Activated T-helper 2 cell treated with anti-CD3 and anti-CD28 coated beads, Interferon-gamma antibody, Interleukin-2, Interleukin-4, amounts not matched to agents 10 μg/mL and 5 μg/mL and 100 μg/mL, durations not matched to agents 14 hours and 24 hours and 36 hours (primary cell): Measurements from ENCODE around the gene NUFIP1. TPM values are rescaled to one million over a fixed set of nuclear protein-coding genes. Genes with fewer than 3 reads are reported as not detected.
"Not testable (repeated sequence)": the region's sequence is repeated elsewhere in the genome, so short reads cannot be mapped to it uniquely, and the experiment has no call there.

Source experiments
- DNase-seq: peaks from one replicate; pipeline ENCODE4 v3.0.0; 2021; ENCODE audit warnings: low spot score
- H3K27ac Mint-ChIP-seq: one replicate; pipeline ENCODE4 v1.8.0; 2021; ENCODE audit warnings: mixed read lengths
- H3K27me3 Mint-ChIP-seq: one replicate; pipeline ENCODE4 v1.8.0; 2021; ENCODE audit warnings: low read depth, mixed read lengths
- H3K36me3 Mint-ChIP-seq: one replicate; pipeline ENCODE4 v1.8.0; 2021; ENCODE audit warnings: low read depth, mixed read lengths
- H3K4me1 Mint-ChIP-seq: one replicate; pipeline ENCODE4 v1.8.0; 2021; ENCODE audit warnings: low read depth, mixed read lengths
- H3K4me3 Mint-ChIP-seq: one replicate; pipeline ENCODE4 v1.8.0; 2021; ENCODE audit warnings: low read depth, mild to moderate bottlenecking, moderate library complexity, mixed read lengths
- H3K9me3 Mint-ChIP-seq: one replicate; pipeline ENCODE4 v1.8.0; 2021; ENCODE audit warnings: mixed read lengths
- intact Hi-C: fragments of 100-400 bp; cut with micrococcal nuclease; formaldehyde crosslinking; loops from one replicate; pipeline ENCODE4 v1.15.1; 2023
- total RNA-seq: library from RNA; stranded (reverse); gene quantifications from 2 replicates; pipeline ENCODE4 v1.2.3, GENCODE V29; 2022

The NUFIP1 gene
- total RNA-seq, result 9.5 and 10.3 TPM in 2 replicates

DNA sequence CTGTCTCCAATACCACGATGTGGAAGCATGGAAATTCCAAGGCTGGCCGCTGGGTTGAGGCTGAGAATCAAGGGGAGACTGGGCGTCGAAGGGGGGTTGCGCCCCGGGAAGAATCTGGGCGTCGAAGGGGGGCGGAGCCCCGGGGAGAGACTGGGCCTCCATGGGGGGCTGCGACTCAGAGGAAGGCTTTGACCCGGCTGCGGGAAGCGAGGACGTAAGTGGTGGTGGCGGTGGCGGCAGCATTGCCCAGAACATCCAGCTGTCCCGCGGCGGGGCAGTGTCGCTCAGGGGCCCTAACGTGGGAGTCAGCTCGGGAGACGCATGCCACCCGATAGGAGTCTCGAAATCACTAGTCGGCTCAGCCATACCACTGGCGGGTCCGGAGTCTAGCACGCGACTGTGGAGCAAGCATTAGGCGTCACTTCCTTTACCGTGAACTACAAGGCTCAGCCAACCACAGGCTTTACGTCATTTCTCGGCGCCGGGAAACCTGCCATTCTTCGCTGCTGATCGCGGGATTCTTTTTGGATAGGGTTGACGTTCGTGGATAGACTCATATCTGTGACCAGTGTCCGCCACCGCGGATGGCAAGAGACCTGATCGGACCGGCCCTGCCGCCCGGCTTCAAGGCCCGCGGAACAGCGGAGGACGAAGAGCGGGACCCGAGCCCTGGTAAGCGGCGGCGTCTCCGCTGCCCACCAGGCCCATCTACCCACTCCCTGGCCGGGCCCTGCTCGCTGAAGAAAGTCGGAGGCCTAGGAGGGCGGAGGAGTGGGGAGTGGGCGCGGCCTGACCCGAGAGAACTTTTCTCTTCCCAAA, at the start of gene NUFIP1, which contains the start of gene GPALPP1:
NUFIP1 (minus strand) TSS at position 401 of the 819 bp plus-strand sequence; CDS start at position 366, 35 bp downstream.
GPALPP1 (plus strand) TSS at position 468 of the 819 bp plus-strand sequence; CDS start at position 585, 117 bp downstream.
- intact Hi-C loops, result loop anchor here (1.0 kb wide), 2 partner anchors 71 to 412 kb away; no protein-coding TSS in a partner anchor
- peaks cover 25% of the 10 kb centered on the region for H3K36me3 Mint-ChIP-seq

DNA sequence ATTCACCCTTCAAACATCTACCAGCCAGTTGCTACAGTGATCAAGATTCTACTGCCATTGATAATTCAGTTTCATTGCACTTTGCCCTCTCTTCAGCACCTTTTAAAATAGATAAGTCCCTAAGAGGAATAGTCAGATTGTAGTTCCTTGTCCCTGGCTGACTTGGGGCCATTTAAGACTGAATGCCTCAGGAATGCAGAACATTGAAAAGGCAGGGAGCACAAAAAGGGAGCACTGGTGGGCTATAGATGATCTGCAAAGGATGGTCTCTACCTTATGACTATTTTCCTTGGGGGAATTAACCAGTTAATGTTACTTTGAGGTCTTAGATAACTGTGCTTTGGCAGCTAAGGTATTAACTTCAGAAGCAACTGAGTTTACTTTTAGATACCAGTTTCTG, 46.9 kb upstream of the NUFIP1 start:
- H3K9me3 Mint-ChIP-seq, result no peaks in the 10 kb centered on the region
- intact Hi-C loops, result no loop called here
- no peak overlapping the region for H3K4me3 Mint-ChIP-seq
- DNase-seq, result no peak
- H3K36me3 Mint-ChIP-seq, result peaks cover 10% of the 10 kb centered on the region
- H3K27ac Mint-ChIP-seq, result no peak overlapping the region
- H3K27me3 Mint-ChIP-seq, result no peaks in the 10 kb centered on the region
- no peaks in the 10 kb centered on the region for H3K4me1 Mint-ChIP-seq

More for the DNA sequence above, at the start of gene NUFIP1, which contains the start of gene GPALPP1:
- no peaks in the 10 kb centered on the region for H3K27me3 Mint-ChIP-seq
- peak within 1 kb of the TSS; percentile 95 for H3K27ac Mint-ChIP-seq
- peak within 1 kb of the TSS; percentile 95 for H3K4me3 Mint-ChIP-seq
- H3K9me3 Mint-ChIP-seq, result no peaks in the 10 kb centered on the region
- DNase-seq, result peak; percentile 88
- peaks cover 43% of the 10 kb centered on the region for H3K4me1 Mint-ChIP-seq

DNA sequence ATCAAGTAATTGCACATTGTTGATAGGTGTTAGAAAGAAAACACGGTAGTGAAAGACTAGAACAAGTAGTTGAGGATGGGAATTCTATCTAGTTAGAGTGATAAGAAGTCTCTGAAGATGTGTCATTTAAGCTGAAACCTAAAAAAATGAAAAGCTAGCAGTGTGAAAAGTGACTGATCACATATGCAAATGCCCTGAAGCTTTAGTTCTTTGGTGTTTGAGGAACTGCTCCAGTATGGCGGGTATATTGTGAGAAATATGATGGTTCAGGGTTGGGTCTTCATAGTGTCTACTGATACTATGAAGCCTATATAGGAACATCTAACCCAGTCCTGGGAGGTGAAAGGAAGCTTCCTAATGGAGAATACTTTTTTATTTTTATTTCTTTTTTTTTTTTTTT, 45.1 kb upstream of the NUFIP1 start:
- Mint-ChIP-seq H3K36me3 (peaks cover 10% of the 10 kb centered on the region), H3K27me3 (no peaks in the 10 kb centered on the region), H3K4me1 (no peaks in the 10 kb centered on the region), H3K27ac (no peak overlapping the region), H3K4me3 (no peak overlapping the region), H3K9me3 (no peaks in the 10 kb centered on the region)
- no peak for DNase-seq
- intact Hi-C loops, result no loop called here

DNA sequence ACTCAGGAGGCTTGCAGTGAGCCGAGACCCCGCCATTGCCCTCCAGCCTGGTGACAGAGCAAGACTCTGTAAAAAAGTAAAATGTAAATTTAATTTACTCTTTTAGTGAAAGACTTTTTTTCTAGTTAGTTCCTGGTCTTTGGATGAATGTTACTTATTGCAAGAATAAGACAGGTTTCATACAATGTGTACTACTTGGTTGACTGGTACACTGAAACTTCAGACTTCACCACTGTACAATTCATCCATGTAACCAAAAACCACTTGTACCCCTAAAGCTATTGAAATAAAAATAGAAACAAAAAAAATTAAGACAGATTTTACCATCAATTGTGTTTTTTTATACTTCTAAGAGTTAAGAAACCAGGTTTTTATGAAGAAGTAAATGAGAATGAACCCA, 35.6 kb upstream of the NUFIP1 start:
- Mint-ChIP-seq H3K36me3 (peaks cover 35% of the 10 kb centered on the region), H3K9me3 (no peaks in the 10 kb centered on the region), H3K4me1 (peaks cover 3% of the 10 kb centered on the region), H3K4me3 (no peak overlapping the region), H3K27ac (no peak overlapping the region), H3K27me3 (no peaks in the 10 kb centered on the region)
- no peak for DNase-seq
- intact Hi-C loops, result no loop called here

DNA sequence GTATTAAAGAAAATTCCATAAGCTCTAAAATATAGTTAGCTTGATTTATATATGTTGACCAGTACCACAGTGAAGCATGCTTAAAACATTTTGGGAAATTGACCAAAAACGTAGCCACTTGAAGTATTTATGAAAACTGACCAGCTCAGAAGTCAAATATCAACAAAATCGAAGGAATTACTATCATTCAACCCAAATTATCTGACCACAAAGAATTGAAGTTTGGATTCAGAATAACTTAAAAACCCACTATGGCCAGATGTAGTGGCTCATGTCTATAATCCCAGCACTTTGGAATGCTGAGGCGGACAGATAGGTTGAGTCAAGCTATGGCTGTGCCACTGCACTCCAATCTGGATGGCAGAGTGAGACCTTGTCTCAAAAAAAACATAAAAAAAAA, 32.0 kb upstream of the NUFIP1 start:
- Mint-ChIP-seq H3K27ac (no peak overlapping the region), H3K27me3 (no peaks in the 10 kb centered on the region), H3K36me3 (peaks cover 28% of the 10 kb centered on the region), H3K9me3 (no peaks in the 10 kb centered on the region), H3K4me3 (no peak overlapping the region), H3K4me1 (no peaks in the 10 kb centered on the region)
- intact Hi-C loops, result no loop called here
- DNase-seq, result no peak

DNA sequence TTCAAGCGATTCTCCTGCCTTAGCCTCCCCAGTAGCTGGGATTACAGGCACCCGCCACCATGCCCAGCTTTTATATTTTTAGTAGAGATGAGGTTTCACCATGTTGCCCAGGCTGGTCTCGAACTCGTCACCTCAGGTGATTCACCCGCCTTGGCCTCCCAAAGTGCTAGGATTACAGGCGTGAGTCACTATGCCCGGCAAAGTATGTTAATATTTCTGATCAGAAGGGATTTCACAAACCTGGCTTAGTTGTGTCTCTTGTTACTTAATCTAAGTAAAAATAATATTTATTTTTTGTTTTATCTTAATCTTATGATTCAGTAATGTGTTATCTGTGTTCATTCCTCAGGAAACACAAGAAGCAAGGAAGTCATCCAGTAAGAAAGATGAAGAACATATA, 30.7 kb upstream of the NUFIP1 start:
- H3K4me3 Mint-ChIP-seq, H3K9me3 Mint-ChIP-seq, H3K27me3 Mint-ChIP-seq, H3K27ac Mint-ChIP-seq, intact Hi-C loops, H3K4me1 Mint-ChIP-seq, DNase-seq: not testable (repeated sequence)
- peaks cover 32% of the 10 kb centered on the region for H3K36me3 Mint-ChIP-seq

DNA sequence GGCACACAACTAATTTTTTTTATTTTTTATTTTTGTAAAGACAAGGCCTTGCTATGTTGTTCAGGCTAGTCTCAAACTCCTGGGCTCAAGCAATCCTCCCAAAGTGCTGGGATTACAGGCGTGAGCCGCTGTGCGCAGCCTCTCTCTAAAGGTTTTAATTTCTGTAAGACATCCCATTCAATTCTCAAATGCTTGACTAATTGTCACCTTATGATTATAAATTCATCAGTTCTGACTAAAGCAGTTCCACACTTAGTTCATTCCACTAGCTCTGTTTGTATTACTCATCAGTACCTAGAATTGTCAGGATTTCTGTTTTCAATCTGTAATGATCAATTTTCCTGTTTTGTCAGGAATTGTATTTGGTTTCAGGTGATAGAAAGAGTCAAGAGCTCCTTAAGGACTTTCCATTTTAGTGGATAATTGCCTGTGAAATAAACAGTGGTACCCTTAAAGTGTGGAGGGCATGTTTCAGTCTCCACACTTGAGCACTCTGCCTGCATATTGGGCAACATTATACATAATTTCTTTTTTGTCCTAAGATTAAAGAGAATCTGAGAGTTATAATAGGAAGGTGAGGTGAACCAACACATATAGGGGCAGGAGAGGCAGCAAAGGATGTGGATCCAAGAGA, 27.6 kb upstream of the NUFIP1 start:
- H3K4me1 Mint-ChIP-seq, result no peaks in the 10 kb centered on the region
- no peak overlapping the region for H3K4me3 Mint-ChIP-seq
- H3K9me3 Mint-ChIP-seq, result no peaks in the 10 kb centered on the region
- no peak overlapping the region for H3K27ac Mint-ChIP-seq
- H3K27me3 Mint-ChIP-seq, result no peaks in the 10 kb centered on the region
- peaks cover 30% of the 10 kb centered on the region for H3K36me3 Mint-ChIP-seq
- no peak for DNase-seq
- intact Hi-C loops, result no loop called here

GRCh38 chr13:45015300-45015699, 26.0 kb upstream of the NUFIP1 start:
- intact Hi-C loops, result no loop called here
- no peak for DNase-seq
- peaks cover 32% of the 10 kb centered on the region for H3K36me3 Mint-ChIP-seq

DNA sequence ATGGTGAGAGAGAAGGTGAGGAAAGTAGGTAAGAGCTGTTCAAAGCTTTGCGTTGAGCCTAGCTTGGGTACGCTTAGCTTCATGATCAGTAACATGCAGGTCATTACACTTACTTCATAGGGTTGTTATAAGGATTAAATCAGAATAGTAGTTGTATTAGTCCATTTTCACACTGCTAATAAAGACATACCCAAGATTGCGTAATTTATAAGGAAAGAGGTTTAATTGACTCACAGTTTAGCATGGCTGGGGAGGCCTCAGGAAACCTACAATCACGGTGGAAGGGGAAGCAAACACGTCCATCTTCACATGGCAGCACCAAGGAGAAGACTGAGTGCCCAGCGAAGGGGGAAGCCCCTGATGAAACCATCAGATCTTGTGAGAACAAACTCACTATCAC, 21.9 kb upstream of the NUFIP1 start:
- intact Hi-C loops, result no loop called here

More at GRCh38 chr13:45015300-45015699, 26.0 kb upstream of the NUFIP1 start:
- Mint-ChIP-seq H3K27me3 (no peaks in the 10 kb centered on the region), H3K4me3 (no peak overlapping the region), H3K27ac (no peak overlapping the region), H3K4me1 (no peaks in the 10 kb centered on the region), H3K9me3 (no peaks in the 10 kb centered on the region)

GRCh38 chr13:45007823-45008222, 18.6 kb upstream of the NUFIP1 start:
- H3K4me3 Mint-ChIP-seq, result no peak overlapping the region
- DNase-seq, result no peak
- H3K36me3 Mint-ChIP-seq, result peaks cover 22% of the 10 kb centered on the region
- no peaks in the 10 kb centered on the region for H3K27me3 Mint-ChIP-seq
- intact Hi-C loops, result no loop called here
- no peak overlapping the region for H3K27ac Mint-ChIP-seq
- H3K4me1 Mint-ChIP-seq, result no peaks in the 10 kb centered on the region
- no peaks in the 10 kb centered on the region for H3K9me3 Mint-ChIP-seq

More for the DNA sequence above, 21.9 kb upstream of the NUFIP1 start:
- H3K27me3 Mint-ChIP-seq, result no peaks in the 10 kb centered on the region
- no peaks in the 10 kb centered on the region for H3K9me3 Mint-ChIP-seq
- no peak for DNase-seq
- H3K27ac Mint-ChIP-seq, result no peak overlapping the region
- no peaks in the 10 kb centered on the region for H3K4me1 Mint-ChIP-seq
- H3K4me3 Mint-ChIP-seq, result no peak overlapping the region
- H3K36me3 Mint-ChIP-seq, result peaks cover 31% of the 10 kb centered on the region

DNA sequence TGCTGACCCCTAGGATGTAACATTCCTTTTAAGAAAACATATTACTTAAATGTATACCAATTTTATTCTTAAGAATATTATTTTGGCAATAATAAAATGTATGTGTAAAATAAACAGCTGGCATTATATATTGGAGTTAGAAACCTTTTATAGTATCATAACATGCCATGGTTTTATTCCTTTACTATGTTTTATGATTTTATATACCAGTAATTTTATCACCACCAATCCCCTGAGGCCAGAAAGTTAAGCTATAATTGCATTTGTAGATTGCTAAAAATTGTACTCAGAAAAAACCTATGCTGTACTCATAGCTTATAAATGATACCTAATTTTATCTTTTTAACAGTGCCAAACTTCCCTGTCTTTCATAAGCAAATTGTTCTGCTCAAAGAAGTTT, 18.0 kb upstream of the NUFIP1 start:
- intact Hi-C loops, result no loop called here
- Mint-ChIP-seq H3K9me3 (no peaks in the 10 kb centered on the region), H3K4me3 (no peak overlapping the region), H3K36me3 (peaks cover 28% of the 10 kb centered on the region), H3K27ac (no peak overlapping the region), H3K4me1 (no peaks in the 10 kb centered on the region), H3K27me3 (no peaks in the 10 kb centered on the region)
- DNase-seq, result no peak

- H3K27ac Mint-ChIP-seq, result no peak overlapping the region
- no peaks in the 10 kb centered on the region for H3K9me3 Mint-ChIP-seq
- DNase-seq, result no peak
- peaks cover 28% of the 10 kb centered on the region for H3K36me3 Mint-ChIP-seq
- H3K4me1 Mint-ChIP-seq, result no peaks in the 10 kb centered on the region
- intact Hi-C loops, result no loop called here
- H3K4me3 Mint-ChIP-seq, result no peak overlapping the region
- H3K27me3 Mint-ChIP-seq, result no peaks in the 10 kb centered on the region
Observed at GRCh38 chr13:45004096-45004495, 14.8 kb upstream of the NUFIP1 start.

GRCh38 chr13:45003417-45003816, 14.1 kb upstream of the NUFIP1 start:
- no peak overlapping the region for H3K4me3 Mint-ChIP-seq
- H3K9me3 Mint-ChIP-seq, result no peaks in the 10 kb centered on the region
- H3K27me3 Mint-ChIP-seq, result no peaks in the 10 kb centered on the region
- no peak overlapping the region for H3K27ac Mint-ChIP-seq
- H3K36me3 Mint-ChIP-seq, result peaks cover 31% of the 10 kb centered on the region
- H3K4me1 Mint-ChIP-seq, result no peaks in the 10 kb centered on the region
- intact Hi-C loops, result no loop called here
- DNase-seq, result no peak
